GM12878 (cell line): ENCODE data around the gene MYMK. TPM values are rescaled to one million over a fixed set of nuclear protein-coding genes. Genes with fewer than 3 reads are reported as not detected.

Experiments used
- ATAC-seq: fragments of 200-7000 bp; cut with Tn5 transposase; 3 replicates; pipeline ENCODE4 v1.9.1; 2020; ENCODE audit warnings: mild to moderate bottlenecking, moderate library complexity
- BruUV-seq: library from RNA; stranded (reverse); fragments of 400-500 nt; replicated peaks from 2 replicates; lab custom pipeline; 2021; lab: Mats Ljungman, UMichigan
- CTCF ChIA-PET: fragments of 300-600 bp; sonication (Branson Sonifier 250); formaldehyde crosslinking; extraction: SDS; loops from one replicate; lab custom pipeline; 2021; ENCODE audit warnings: inconsistent platforms; lab: Yijun Ruan, JAX
- POLR2A ChIA-PET: fragments of 350-600 bp; formaldehyde crosslinking; extraction: SDS; loops from one replicate; lab custom pipeline; 2021; ENCODE audit warnings: inconsistent platforms; lab: Charles Lee
- RAD21 ChIA-PET: fragments of 300-600 bp; sonication (Branson Sonifier 250); formaldehyde crosslinking; loops from one replicate; lab custom pipeline; 2023; ENCODE audit warnings: antibody characterized with exemption; ENCODE audit not compliant: unreplicated experiment; lab: Charles Lee
- SMC1A ChIA-PET: fragments of 300-600 bp; sonication (Branson Sonifier 250); formaldehyde crosslinking; loops from one replicate; lab custom pipeline; 2023; ENCODE audit not compliant: unreplicated experiment, uncharacterized antibody; lab: Charles Lee
- DNase-seq: peaks from one replicate; pipeline ENCODE4 v3.0.0-alpha.2; 2011; ENCODE audit warnings: low read depth, low spot score
- FAIRE-seq: peaks from 3 replicates; lab custom pipeline; 2011; peaks lifted over from hg19 to GRCh38; lab: Jason Lieb, UNC
- H2AFZ ChIP-seq: 2 replicates; pipeline ENCODE4 v1.6.0; 2011; ENCODE audit warnings: low read depth, low read length, control low read depth; ENCODE audit not compliant: control insufficient read depth
- H3K27ac ChIP-seq: 2 replicates; pipeline ENCODE4 v1.5.1; 2011; ENCODE audit warnings: control low read depth; ENCODE audit not compliant: control insufficient read depth, insufficient read depth
- H3K27me3 ChIP-seq, 2 experiments: replicated peaks in 1 of 2; 2 replicates each; pipeline versions ENCODE4 v1.6.0 to v1.6.1; 2011; ENCODE audit warnings: low read length in 1 of 2; ENCODE audit not compliant: control insufficient read depth in 2 of 2, insufficient read depth in 2 of 2
- H3K36me3 ChIP-seq, 2 experiments: 2 replicates each; pipeline ENCODE4 v1.5.1; 2011; ENCODE audit warnings: low read length in 1 of 2; ENCODE audit not compliant: control insufficient read depth in 2 of 2, insufficient read depth in 2 of 2
- H3K4me1 ChIP-seq: 2 replicates; pipeline ENCODE4 v1.6.1; 2011; ENCODE audit warnings: mild to moderate bottlenecking, low read length, moderate library complexity, mixed read lengths; ENCODE audit not compliant: control insufficient read depth, insufficient read depth
- H3K4me2 ChIP-seq: 2 replicates; pipeline ENCODE4 v1.6.0; 2011; ENCODE audit warnings: control low read depth; ENCODE audit not compliant: control insufficient read depth, insufficient read depth
- H3K4me3 ChIP-seq: fragments of 200-600 bp; sonication (generic); 2 replicates; pipeline ENCODE4 v1.5.1; 2016
- H3K79me2 ChIP-seq: 2 replicates; pipeline ENCODE4 v1.6.0; 2011; ENCODE audit warnings: low read length; ENCODE audit not compliant: control insufficient read depth, insufficient read depth
- H3K9ac ChIP-seq: 2 replicates; pipeline ENCODE4 v1.8.0; 2011; ENCODE audit warnings: low read length, control low read depth, mixed read lengths; ENCODE audit not compliant: control insufficient read depth, insufficient read depth
- H3K9me3 ChIP-seq: replicated peaks from 3 replicates; pipeline ENCODE4 v1.5.1; 2011; ENCODE audit warnings: mild to moderate bottlenecking, low read length; ENCODE audit not compliant: control insufficient read depth, insufficient read depth
- H4K20me1 ChIP-seq: 2 replicates; pipeline ENCODE4 v1.6.0; 2011; ENCODE audit not compliant: control insufficient read depth, insufficient read depth
- CBX5 ChIP-seq: sonication (generic); IDR thresholded peaks from 2 replicates; pipeline ENCODE4 v1.6.1; 2016; ENCODE audit warnings: low read depth, moderate library complexity, mild to moderate bottlenecking, inconsistent platforms
- POLR2AphosphoS5 ChIP-seq: IDR thresholded peaks from 2 replicates; pipeline ENCODE4 v1.6.1; 2011; ENCODE audit warnings: mild to moderate bottlenecking, low read length, inconsistent platforms
- WGBS: methylation state at CpG from one replicate; pipeline ENCODE4 v1.1.6; 2016; ENCODE audit warnings: low lambda C conversion rate; ENCODE audit not compliant: insufficient replicate concordance, insufficient coverage; ENCODE audit errors: missing lambda C conversion rate; 5-methylcytosine and 5-hydroxymethylcytosine counted together
- in situ Hi-C: fragments of 300-500 bp; cut with MboI; formaldehyde crosslinking; loops from 9 replicates; pipeline ENCODE4 v1.14.3; 2018; ENCODE audit warnings: mixed read lengths
- intact Hi-C: fragments of 100-400 bp; cut with micrococcal nuclease; formaldehyde crosslinking; loops from one replicate; pipeline ENCODE4 v1.14.2; 2022; ENCODE audit not compliant: unreplicated experiment
- polyA plus RNA-seq, 11 experiments: library from polyadenylated mRNA; depleted of rRNA in 4 of 11; unstranded in 6 of 11; stranded (reverse) in 5 of 11; fragments of >200 nt; fragmentation: Nextera tagmentation in 4 of 11; fragmentation: Illumina TruSeq in 1 of 11; extraction: Ambion mirVana in 4 of 11; extraction: Trizol in 1 of 11; gene quantifications; 1 replicate in 1 of 11; 2 replicates in 10 of 11; pipeline versions ENCODE4 v1.2.1 to v1.2.3, GENCODE V29; 2011 to 2016; ENCODE audit warnings: inconsistent platforms in 2 of 11, missing spikeins in 2 of 11, low read depth in 1 of 11
- total RNA-seq, 4 experiments: library from RNA; depleted of rRNA in 3 of 4; stranded (reverse); fragments of >200 nt in 3 of 4; fragmentation: Illumina TruSeq in 1 of 4; extraction: Trizol in 1 of 4; gene quantifications; 2 replicates each; pipeline versions ENCODE4 v1.2.1 to v1.2.3, GENCODE V29; 2013 to 2021
- TF ChIP-seq, protein P1 (sequence below): fragments of 450-650 bp; formaldehyde crosslinking; IDR thresholded peaks from 2 replicates; pipeline ENCODE4 v1.4.0; 2020; ENCODE audit warnings: mild to moderate bottlenecking, moderate library complexity

The MYMK gene
- total and polyA plus RNA-seq, 10 of the 15 experiments (the other 5 are each of a cell fraction or from before 2014, with no cell fraction given) = not detected

DNA sequence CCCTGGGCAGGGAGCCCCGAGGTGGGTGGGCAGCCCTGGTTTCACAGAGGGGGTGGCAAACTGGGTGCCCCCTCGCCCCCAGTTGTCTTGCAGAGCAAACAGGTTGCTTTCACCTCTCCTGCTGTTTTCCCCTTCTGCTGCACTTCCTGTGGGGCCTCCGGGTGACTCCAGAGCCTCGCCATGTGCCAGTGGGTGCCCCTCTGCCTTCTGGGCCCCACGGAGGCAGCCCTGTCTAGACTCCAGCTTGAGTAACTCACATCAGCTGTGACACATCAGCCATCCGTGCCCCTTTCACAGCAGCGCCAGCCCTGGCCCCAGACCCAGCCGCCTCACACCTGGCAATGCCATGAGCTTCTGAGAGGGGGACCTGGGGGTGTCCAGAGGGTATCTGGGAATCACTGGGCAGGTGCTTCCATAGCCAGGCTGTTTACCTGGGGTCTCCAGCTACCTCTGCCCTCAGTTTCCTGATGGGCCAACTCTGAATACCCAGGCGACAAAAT is 46.7 kb upstream of the MYMK start:
- no peak for ATAC-seq
- in situ Hi-C loops (no loop called here), intact Hi-C loops (no loop called here)
- Histone ChIP-seq H4K20me1 (no peaks in the 10 kb centered on the region; the same call in 1 of the 2 replicates), H3K9ac (no peak overlapping the region), H3K9me3 (no peaks in the 10 kb centered on the region), H2AFZ (no peak overlapping the region), H3K27ac (no peak overlapping the region), H3K4me1 (no peaks in the 10 kb centered on the region), H3K4me2 (no peak overlapping the region), H3K79me2 (no peaks in the 10 kb centered on the region), H3K36me3 (no peaks in the 10 kb centered on the region), H3K4me3 (no peak overlapping the region), H3K27me3 (no peaks in the 10 kb centered on the region; a peak in 1 of 4 replicates)
- ChIA-PET SMC1A (no interaction called here), CTCF (no interaction called here), POLR2A (no interaction called here), RAD21 (no interaction called here)
- 9% methylated on average over 9 of the region's 9 CpGs for WGBS
- no peak for FAIRE-seq
- no TSS peak for BruUV-seq
- DNase-seq = no peak
- TF ChIP-seq POLR2AphosphoS5 = no peak

DNA sequence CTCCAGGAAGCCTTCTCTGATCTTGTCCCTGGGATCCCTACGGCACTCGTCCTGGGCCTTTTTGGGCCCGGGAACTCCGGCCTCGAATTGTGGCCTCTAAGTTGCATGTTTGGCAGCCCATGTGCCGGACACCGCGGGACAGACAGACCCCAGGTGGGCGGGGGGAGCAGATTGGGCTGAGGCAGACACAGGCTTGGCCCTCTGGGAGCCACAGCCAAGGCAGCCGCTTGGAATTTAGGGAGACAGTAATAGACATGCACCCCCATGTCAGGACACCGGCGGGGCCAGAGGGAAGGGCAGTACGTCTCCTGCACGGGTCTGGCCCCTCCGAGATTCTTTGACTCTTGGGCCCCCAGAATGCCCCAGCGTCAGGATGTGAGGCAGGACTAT is 45.9 kb upstream of the MYMK start:
- no peak for DNase-seq
- no peaks in the 10 kb centered on the region; a peak in 1 of 4 replicates for H3K27me3 ChIP-seq
- H3K79me2 ChIP-seq = no peaks in the 10 kb centered on the region
- in situ Hi-C loops (no loop called here), intact Hi-C loops (no loop called here)
- no peak overlapping the region for H2AFZ ChIP-seq
- H3K9ac ChIP-seq = no peak overlapping the region
- no peaks in the 10 kb centered on the region for H4K20me1 ChIP-seq
- no peak overlapping the region for H3K4me3 ChIP-seq
- ATAC-seq = no peak
- TF ChIP-seq, protein P1, sequence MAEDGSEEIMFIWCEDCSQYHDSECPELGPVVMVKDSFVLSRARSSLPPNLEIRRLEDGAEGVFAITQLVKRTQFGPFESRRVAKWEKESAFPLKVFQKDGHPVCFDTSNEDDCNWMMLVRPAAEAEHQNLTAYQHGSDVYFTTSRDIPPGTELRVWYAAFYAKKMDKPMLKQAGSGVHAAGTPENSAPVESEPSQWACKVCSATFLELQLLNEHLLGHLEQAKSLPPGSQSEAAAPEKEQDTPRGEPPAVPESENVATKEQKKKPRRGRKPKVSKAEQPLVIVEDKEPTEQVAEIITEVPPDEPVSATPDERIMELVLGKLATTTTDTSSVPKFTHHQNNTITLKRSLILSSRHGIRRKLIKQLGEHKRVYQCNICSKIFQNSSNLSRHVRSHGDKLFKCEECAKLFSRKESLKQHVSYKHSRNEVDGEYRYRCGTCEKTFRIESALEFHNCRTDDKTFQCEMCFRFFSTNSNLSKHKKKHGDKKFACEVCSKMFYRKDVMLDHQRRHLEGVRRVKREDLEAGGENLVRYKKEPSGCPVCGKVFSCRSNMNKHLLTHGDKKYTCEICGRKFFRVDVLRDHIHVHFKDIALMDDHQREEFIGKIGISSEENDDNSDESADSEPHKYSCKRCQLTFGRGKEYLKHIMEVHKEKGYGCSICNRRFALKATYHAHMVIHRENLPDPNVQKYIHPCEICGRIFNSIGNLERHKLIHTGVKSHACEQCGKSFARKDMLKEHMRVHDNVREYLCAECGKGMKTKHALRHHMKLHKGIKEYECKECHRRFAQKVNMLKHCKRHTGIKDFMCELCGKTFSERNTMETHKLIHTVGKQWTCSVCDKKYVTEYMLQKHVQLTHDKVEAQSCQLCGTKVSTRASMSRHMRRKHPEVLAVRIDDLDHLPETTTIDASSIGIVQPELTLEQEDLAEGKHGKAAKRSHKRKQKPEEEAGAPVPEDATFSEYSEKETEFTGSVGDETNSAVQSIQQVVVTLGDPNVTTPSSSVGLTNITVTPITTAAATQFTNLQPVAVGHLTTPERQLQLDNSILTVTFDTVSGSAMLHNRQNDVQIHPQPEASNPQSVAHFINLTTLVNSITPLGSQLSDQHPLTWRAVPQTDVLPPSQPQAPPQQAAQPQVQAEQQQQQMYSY (CRISPR knock-in tag) = no peak
- TF ChIP-seq CBX5 = no peak
- ChIA-PET RAD21 (no interaction called here), CTCF (no interaction called here), SMC1A (no interaction called here), POLR2A (no interaction called here)
- H3K4me1 ChIP-seq = no peaks in the 10 kb centered on the region
- H3K27ac ChIP-seq = no peak overlapping the region
- H3K9me3 ChIP-seq = no peaks in the 10 kb centered on the region
- no peak for FAIRE-seq
- H3K4me2 ChIP-seq = no peak overlapping the region
- BruUV-seq = no TSS peak
- WGBS = 45% methylated on average over 16 of the region's 16 CpGs
- H3K36me3 ChIP-seq = no peaks in the 10 kb centered on the region
